HepG2 (cell line): ENCODE results near the gene MAP2K2. TPM values are rescaled to one million over a fixed set of nuclear protein-coding genes. Genes with fewer than 3 reads are reported as not detected.

Source experiments
- ATF3 ChIP-seq: sonication (generic); formaldehyde crosslinking; IDR thresholded peaks from 2 replicates; pipeline ENCODE4 v1.4.0; 2020; ENCODE audit warnings: missing genetic modification reagents
- ATF4 ChIP-seq, 2 experiments: fragments of 450-650 bp in 1 of 2; sonication (generic) in 1 of 2; formaldehyde crosslinking; IDR thresholded peaks; 2 replicates each; pipeline versions ENCODE4 v1.5.0 to v1.8.0; 2020 to 2022; ENCODE audit warnings: mild to moderate bottlenecking in 1 of 2, missing genetic modification reagents in 1 of 2
- CEBPB ChIP-seq: IDR thresholded peaks from 2 replicates; pipeline ENCODE4 v1.6.1; 2011; ENCODE audit warnings: low read depth, low read length, improper control_type of control experiment, borderline replicate concordance
- ETV6 ChIP-seq: sonication (generic); formaldehyde crosslinking; conservative IDR thresholded peaks from 2 replicates; pipeline ENCODE4 v1.4.0; 2020; ENCODE audit warnings: missing genetic modification reagents
- FOSL2 ChIP-seq: sonication (generic); formaldehyde crosslinking; IDR thresholded peaks from 2 replicates; pipeline ENCODE4 v1.4.0; 2020; ENCODE audit warnings: missing genetic modification reagents
- FOXP1 ChIP-seq, 2 experiments: fragments of 450-650 bp in 1 of 2; IDR thresholded peaks; 2 replicates each; pipeline ENCODE4 v1.6.1; 2017 to 2018; ENCODE audit warnings: antibody characterized with exemption in 1 of 2
- HINFP ChIP-seq: sonication (generic); formaldehyde crosslinking; IDR thresholded peaks from 2 replicates; pipeline ENCODE4 v1.4.0; 2020; ENCODE audit warnings: low read depth, mild to moderate bottlenecking, missing genetic modification reagents
- HOXA3 ChIP-seq: sonication (generic); formaldehyde crosslinking; IDR thresholded peaks from 2 replicates; pipeline ENCODE4 v1.5.0; 2020; ENCODE audit warnings: missing genetic modification reagents
- NFATC3 ChIP-seq: sonication (generic); formaldehyde crosslinking; IDR thresholded peaks from 2 replicates; pipeline ENCODE4 v1.5.1; 2020; ENCODE audit warnings: mild to moderate bottlenecking, missing genetic modification reagents
- PCBP2 ChIP-seq: fragments of 200-400 bp; formaldehyde crosslinking; optimal IDR thresholded peaks from 2 replicates; pipeline ENCODE3; 2018; ENCODE audit warnings: low read length, low read depth; ENCODE audit not compliant: poor library complexity, severe bottlenecking
- PHF5A ChIP-seq: IDR thresholded peaks from one replicate; pipeline ENCODE4 v1.6.1; 2018; ENCODE audit warnings: low read depth, missing genetic modification reagents; ENCODE audit not compliant: unreplicated experiment
- RBFOX2 ChIP-seq: fragments of 200-400 bp; formaldehyde crosslinking; IDR thresholded peaks from 2 replicates; pipeline ENCODE4 v1.6.1; 2017; ENCODE audit warnings: low read depth, mild to moderate bottlenecking, low read length
- SMAD3 ChIP-seq: sonication (generic); formaldehyde crosslinking; IDR thresholded peaks from 2 replicates; pipeline ENCODE4 v1.4.0; 2020; ENCODE audit warnings: missing genetic modification reagents
- SMYD3 ChIP-seq: sonication (generic); formaldehyde crosslinking; IDR thresholded peaks from 2 replicates; pipeline ENCODE4 v1.8.1; 2023; ENCODE audit warnings: mild to moderate bottlenecking, missing genetic modification reagents
- SRSF1 ChIP-seq: fragments of 200-400 bp; formaldehyde crosslinking; optimal IDR thresholded peaks from 2 replicates; pipeline ENCODE3; 2017; ENCODE audit warnings: mild to moderate bottlenecking, low read depth, low read length, moderate library complexity
- ZBTB39 ChIP-seq: sonication (generic); formaldehyde crosslinking; IDR thresholded peaks from 2 replicates; pipeline ENCODE4 v1.5.0; 2020; ENCODE audit warnings: missing genetic modification reagents
- ZBTB43 ChIP-seq: sonication (generic); formaldehyde crosslinking; conservative IDR thresholded peaks from 2 replicates; pipeline ENCODE4 v1.4.0; 2020; ENCODE audit warnings: missing genetic modification reagents
- ZC3H4 ChIP-seq: sonication (generic); formaldehyde crosslinking; IDR thresholded peaks from 2 replicates; pipeline ENCODE4 v1.4.0; 2020; ENCODE audit warnings: missing genetic modification reagents, borderline replicate concordance
- ZFP41 ChIP-seq: sonication (generic); formaldehyde crosslinking; IDR thresholded peaks from 2 replicates; pipeline ENCODE4 v1.4.0; 2020; ENCODE audit warnings: mild to moderate bottlenecking, missing genetic modification reagents, borderline replicate concordance
- ZNF225 ChIP-seq: sonication (generic); formaldehyde crosslinking; IDR thresholded peaks from 2 replicates; pipeline ENCODE4 v1.4.0; 2020; ENCODE audit warnings: mild to moderate bottlenecking, missing genetic modification reagents
- ZNF33B ChIP-seq: sonication (generic); formaldehyde crosslinking; IDR thresholded peaks from 2 replicates; pipeline ENCODE4 v1.5.1; 2020; ENCODE audit warnings: mild to moderate bottlenecking, missing genetic modification reagents
- ZNF431 ChIP-seq: sonication (generic); formaldehyde crosslinking; IDR thresholded peaks from 2 replicates; pipeline ENCODE4 v1.9.0; 2022; ENCODE audit warnings: missing genetic modification reagents, low read depth, mild to moderate bottlenecking, borderline replicate concordance
- ZNF572 ChIP-seq: sonication (generic); formaldehyde crosslinking; IDR thresholded peaks from 2 replicates; pipeline ENCODE4 v1.5.1; 2020; ENCODE audit warnings: mild to moderate bottlenecking, missing genetic modification reagents
- ZNF652 ChIP-seq: IDR thresholded peaks from 2 replicates; pipeline ENCODE4 v1.6.1; 2016; ENCODE audit warnings: low read depth, borderline replicate concordance
- polyA plus RNA-seq, 8 experiments: library from polyadenylated mRNA; depleted of rRNA in 3 of 8; stranded (reverse) in 7 of 8; unstranded in 1 of 8; fragments of >200 nt; fragmentation: Illumina TruSeq in 4 of 8; extraction: Trizol in 4 of 8; gene quantifications; 2 replicates each; pipeline versions ENCODE4 v1.2.1 to v1.2.3, GENCODE V29; 2011 to 2016; ENCODE audit warnings: low read depth in 4 of 8, missing spikeins in 1 of 8, mixed read lengths in 1 of 8; ENCODE audit not compliant: insufficient read depth in 1 of 8
- total RNA-seq, 5 experiments: library from RNA; depleted of rRNA; stranded (reverse); fragments of >200 nt; fragmentation: Illumina TruSeq; extraction: Trizol; gene quantifications; 2 replicates each; pipeline ENCODE4 v1.2.3, GENCODE V29; 2016; ENCODE audit warnings: low read depth in 1 of 5

The MAP2K2 gene
- total and polyA plus RNA-seq, 2 of the 13 experiments (the other 11 are each of a cell fraction or from before 2014, with no cell fraction given), result 70.3 to 80.9 TPM

- no peak for TF ChIP-seq SMAD3 (CRISPR knock-in tag)
- TF ChIP-seq FOXP1 (IDR thresholded peaks at IDR 0.05), result no peak
- no peak for TF ChIP-seq FOXP1 (CRISPR knock-in tag; IDR thresholded peaks at IDR 0.05)
- TF ChIP-seq NFATC3 (CRISPR knock-in tag), result no peak
- no peak for TF ChIP-seq HOXA3
- no peak for TF ChIP-seq ZNF33B (CRISPR knock-in tag)
- peak in 1 of 2 experiments; percentile 78; a peak in 1 of 4 replicates for TF ChIP-seq ATF4 (CRISPR knock-in tag; IDR thresholded peaks at IDR 0.05)
- peak; percentile 53; the same call in 1 of the 2 replicates for TF ChIP-seq ZNF652
- no peak for TF ChIP-seq PCBP2
- TF ChIP-seq FOSL2 (CRISPR knock-in tag), result peak; percentile 90
- no peak for TF ChIP-seq HINFP
- no peak for TF ChIP-seq ZFP41 (CRISPR knock-in tag)
- 0 out of 2 replicates have a peak, but pooled peaks have one; percentile 26 for TF ChIP-seq ZNF225
- no peak for TF ChIP-seq ETV6 (CRISPR knock-in tag)
- peak; percentile 41; the same call in 1 of the 2 replicates for TF ChIP-seq ATF3 (CRISPR knock-in tag)
- peak; percentile 33; the same call in 1 of the 2 replicates for TF ChIP-seq CEBPB
- TF ChIP-seq ZNF572, result peak; percentile 90; the same call in 1 of the 2 replicates
- TF ChIP-seq RBFOX2, result no peak
- TF ChIP-seq ZNF431 (CRISPR knock-in tag), result no peak
- no peak for TF ChIP-seq PHF5A (CRISPR knock-in tag)
- no peak for TF ChIP-seq ZBTB43 (CRISPR knock-in tag)
- TF ChIP-seq ZBTB39 (CRISPR knock-in tag), result no peak
- TF ChIP-seq ZC3H4, result no peak
- TF ChIP-seq SRSF1, result peak; percentile 17
- no peak for TF ChIP-seq SMYD3 (CRISPR knock-in tag)
These were observed 72.5 kb downstream of the MAP2K2 start (continued) for GRCh38 chr19:4051175-4052101.
